PC-9 (cell line): Measurements from ENCODE around the gene TANK.

Experiments
- EZH2 ChIP-seq: fragments of 200-600 bp; sonication (generic); IDR thresholded peaks from 2 replicates; pipeline ENCODE4 v1.8.0; 2017; ENCODE audit warnings: antibody characterized with exemption, low read depth
- TF ChIP-seq, protein P1 (sequence below): fragments of 200-600 bp; sonication (generic); conservative IDR thresholded peaks from 2 replicates; pipeline ENCODE4 v1.6.1; 2017; ENCODE audit warnings: mixed run types, antibody characterized with exemption, mild to moderate bottlenecking, moderate library complexity

- TF ChIP-seq, protein P1, sequence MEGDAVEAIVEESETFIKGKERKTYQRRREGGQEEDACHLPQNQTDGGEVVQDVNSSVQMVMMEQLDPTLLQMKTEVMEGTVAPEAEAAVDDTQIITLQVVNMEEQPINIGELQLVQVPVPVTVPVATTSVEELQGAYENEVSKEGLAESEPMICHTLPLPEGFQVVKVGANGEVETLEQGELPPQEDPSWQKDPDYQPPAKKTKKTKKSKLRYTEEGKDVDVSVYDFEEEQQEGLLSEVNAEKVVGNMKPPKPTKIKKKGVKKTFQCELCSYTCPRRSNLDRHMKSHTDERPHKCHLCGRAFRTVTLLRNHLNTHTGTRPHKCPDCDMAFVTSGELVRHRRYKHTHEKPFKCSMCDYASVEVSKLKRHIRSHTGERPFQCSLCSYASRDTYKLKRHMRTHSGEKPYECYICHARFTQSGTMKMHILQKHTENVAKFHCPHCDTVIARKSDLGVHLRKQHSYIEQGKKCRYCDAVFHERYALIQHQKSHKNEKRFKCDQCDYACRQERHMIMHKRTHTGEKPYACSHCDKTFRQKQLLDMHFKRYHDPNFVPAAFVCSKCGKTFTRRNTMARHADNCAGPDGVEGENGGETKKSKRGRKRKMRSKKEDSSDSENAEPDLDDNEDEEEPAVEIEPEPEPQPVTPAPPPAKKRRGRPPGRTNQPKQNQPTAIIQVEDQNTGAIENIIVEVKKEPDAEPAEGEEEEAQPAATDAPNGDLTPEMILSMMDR = no peak
- TF ChIP-seq EZH2 = no peak
Measured at GRCh38 chr2:161238560-161239325, 78.5 kb downstream of the TANK start.
